Right lobe of liver (tissue), 4 donors: ENCODE results near the gene KIAA2012.

ENCODE experiments used
- POLR2A ChIP-seq: fragments of 450-650 bp; IDR thresholded peaks from one replicate; pipeline ENCODE4 v1.6.1; 2017; ENCODE audit warnings: antibody characterized with exemption, mild to moderate bottlenecking
- TF ChIP-seq, protein P1 (sequence below), 4 donors: fragments of 200-600 bp in 3 of 4; fragments of 450-650 bp in 1 of 4; IDR thresholded peaks; one replicate each; pipeline versions ENCODE4 v1.5.1 to v1.8.0; 2016 to 2022; ENCODE audit warnings: antibody characterized with exemption in 4 of 4, mild to moderate bottlenecking in 2 of 4
- donor health status: DM: no; HTN: no; CAD: no.
- donor health status: DM: no; HTN: no; CAD: no.
- donor health status: DM: no; HTN: yes; CAD: no.

DNA sequence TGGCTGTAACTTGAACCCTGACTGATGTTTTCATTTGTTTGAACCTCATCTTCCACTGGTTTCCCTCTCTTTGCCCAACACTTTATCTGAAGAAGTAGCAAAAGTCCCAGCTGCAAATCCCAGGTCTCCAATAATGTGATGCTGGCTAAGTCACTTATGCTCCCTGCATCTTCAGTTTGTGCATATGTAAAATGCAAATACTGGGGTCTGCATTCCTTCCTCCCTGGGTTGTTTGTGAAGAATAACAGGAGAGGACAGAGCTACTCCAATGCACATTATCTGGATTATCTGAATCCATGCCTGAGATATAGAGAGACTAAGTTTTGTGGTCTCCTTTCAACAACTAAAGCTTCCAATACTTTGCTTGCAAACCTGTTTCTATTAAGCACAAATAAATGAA lies 22.2 kb downstream of the KIAA2012 start:
- TF ChIP-seq, protein P1, sequence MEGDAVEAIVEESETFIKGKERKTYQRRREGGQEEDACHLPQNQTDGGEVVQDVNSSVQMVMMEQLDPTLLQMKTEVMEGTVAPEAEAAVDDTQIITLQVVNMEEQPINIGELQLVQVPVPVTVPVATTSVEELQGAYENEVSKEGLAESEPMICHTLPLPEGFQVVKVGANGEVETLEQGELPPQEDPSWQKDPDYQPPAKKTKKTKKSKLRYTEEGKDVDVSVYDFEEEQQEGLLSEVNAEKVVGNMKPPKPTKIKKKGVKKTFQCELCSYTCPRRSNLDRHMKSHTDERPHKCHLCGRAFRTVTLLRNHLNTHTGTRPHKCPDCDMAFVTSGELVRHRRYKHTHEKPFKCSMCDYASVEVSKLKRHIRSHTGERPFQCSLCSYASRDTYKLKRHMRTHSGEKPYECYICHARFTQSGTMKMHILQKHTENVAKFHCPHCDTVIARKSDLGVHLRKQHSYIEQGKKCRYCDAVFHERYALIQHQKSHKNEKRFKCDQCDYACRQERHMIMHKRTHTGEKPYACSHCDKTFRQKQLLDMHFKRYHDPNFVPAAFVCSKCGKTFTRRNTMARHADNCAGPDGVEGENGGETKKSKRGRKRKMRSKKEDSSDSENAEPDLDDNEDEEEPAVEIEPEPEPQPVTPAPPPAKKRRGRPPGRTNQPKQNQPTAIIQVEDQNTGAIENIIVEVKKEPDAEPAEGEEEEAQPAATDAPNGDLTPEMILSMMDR (IDR thresholded peaks at IDR 0.05) = no peak
- no peak for TF ChIP-seq POLR2A
